BJ (cell line): ENCODE measurements around the gene BTG4. TPM values are rescaled to one million over a fixed set of nuclear protein-coding genes. Genes with fewer than 3 reads are reported as not detected.

Source experiments
- CTCF ChIA-PET: fragments of 350-600 bp; formaldehyde crosslinking; extraction: SDS; loops from one replicate; lab custom pipeline; 2021; ENCODE audit warnings: antibody characterized with exemption, inconsistent platforms; lab: Yijun Ruan, JAX
- POLR2A ChIA-PET: fragments of 300-600 bp; sonication (Branson Sonifier 250); formaldehyde crosslinking; extraction: SDS; loops from one replicate; lab custom pipeline; 2021; ENCODE audit warnings: antibody characterized with exemption; lab: Charles Lee
- DNase-seq: peaks from one replicate; pipeline ENCODE4 v3.0.0-alpha.2; 2011; ENCODE audit warnings: low read depth
- H3K27me3 ChIP-seq: 2 replicates; pipeline ENCODE4 v1.6.0; 2011; ENCODE audit warnings: low read length; ENCODE audit not compliant: control insufficient read depth, insufficient read depth
- H3K36me3 ChIP-seq: 2 replicates; pipeline ENCODE4 v1.5.1; 2011; ENCODE audit warnings: low read length; ENCODE audit not compliant: control insufficient read depth, insufficient read depth
- H3K4me3 ChIP-seq: 2 replicates; pipeline ENCODE4 v1.5.1; 2011; ENCODE audit warnings: low read depth, mild to moderate bottlenecking, control low read depth, low read length
- polyA plus RNA-seq: library from polyadenylated mRNA; depleted of rRNA; stranded (reverse); fragments of >200 nt; gene quantifications from 2 replicates; pipeline ENCODE4 v1.2.3, GENCODE V29; 2011
- TF ChIP-seq, protein P1 (sequence below): IDR thresholded peaks from 2 replicates; pipeline ENCODE4 v1.5.1; 2011; ENCODE audit warnings: low read depth, mild to moderate bottlenecking, control low read depth, inconsistent platforms, low read length, moderate library complexity; ENCODE audit not compliant: insufficient read depth

Gene BTG4
- polyA plus RNA-seq, 1 experiment, result not detected

DNA sequence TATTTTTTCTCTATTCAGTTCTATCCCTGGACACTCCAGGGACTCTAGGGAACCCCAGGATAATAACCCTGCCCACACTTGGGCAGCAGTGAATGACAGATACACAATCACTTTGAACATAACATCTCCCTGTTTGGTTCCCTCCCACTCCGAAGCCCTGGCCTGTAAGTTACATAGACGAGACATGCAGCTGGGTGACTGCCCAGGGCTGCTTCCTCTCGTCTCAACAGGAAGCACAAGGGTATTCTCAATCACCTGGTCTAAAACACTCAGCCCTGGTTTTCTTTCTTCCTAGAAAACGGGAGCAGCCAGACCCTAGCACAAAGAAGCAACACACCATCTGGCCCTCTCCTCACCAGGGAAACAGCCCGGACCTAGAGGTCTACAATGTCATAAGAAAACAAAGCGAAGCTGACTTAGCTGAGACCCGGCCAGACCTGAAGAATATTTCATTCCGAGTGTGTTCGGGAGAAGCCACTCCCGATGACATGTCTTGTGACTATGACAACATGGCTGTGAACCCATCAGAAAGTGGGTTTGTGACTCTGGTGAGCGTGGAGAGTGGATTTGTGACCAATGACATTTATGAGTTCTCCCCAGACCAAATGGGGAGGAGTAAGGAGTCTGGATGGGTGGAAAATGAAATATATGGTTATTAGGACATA is 47.7 kb upstream of the BTG4 start:
- DNase-seq, result no peak
- Histone ChIP-seq H3K4me3 (no peak overlapping the region), H3K27me3 (no peaks in the 10 kb centered on the region), H3K36me3 (peaks cover 10% of the 10 kb centered on the region)
- POLR2A ChIA-PET, result no interaction called here
- TF ChIP-seq, protein P1, sequence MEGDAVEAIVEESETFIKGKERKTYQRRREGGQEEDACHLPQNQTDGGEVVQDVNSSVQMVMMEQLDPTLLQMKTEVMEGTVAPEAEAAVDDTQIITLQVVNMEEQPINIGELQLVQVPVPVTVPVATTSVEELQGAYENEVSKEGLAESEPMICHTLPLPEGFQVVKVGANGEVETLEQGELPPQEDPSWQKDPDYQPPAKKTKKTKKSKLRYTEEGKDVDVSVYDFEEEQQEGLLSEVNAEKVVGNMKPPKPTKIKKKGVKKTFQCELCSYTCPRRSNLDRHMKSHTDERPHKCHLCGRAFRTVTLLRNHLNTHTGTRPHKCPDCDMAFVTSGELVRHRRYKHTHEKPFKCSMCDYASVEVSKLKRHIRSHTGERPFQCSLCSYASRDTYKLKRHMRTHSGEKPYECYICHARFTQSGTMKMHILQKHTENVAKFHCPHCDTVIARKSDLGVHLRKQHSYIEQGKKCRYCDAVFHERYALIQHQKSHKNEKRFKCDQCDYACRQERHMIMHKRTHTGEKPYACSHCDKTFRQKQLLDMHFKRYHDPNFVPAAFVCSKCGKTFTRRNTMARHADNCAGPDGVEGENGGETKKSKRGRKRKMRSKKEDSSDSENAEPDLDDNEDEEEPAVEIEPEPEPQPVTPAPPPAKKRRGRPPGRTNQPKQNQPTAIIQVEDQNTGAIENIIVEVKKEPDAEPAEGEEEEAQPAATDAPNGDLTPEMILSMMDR, result no peak
- CTCF ChIA-PET, result interaction anchor here (0.6 to 5.9 kb wide), 6 partner anchors 18 to 287 kb away, joined by 3 to 52 read pairs (median 4); partner anchors contain the start of gene PPP2R1B

DNA sequence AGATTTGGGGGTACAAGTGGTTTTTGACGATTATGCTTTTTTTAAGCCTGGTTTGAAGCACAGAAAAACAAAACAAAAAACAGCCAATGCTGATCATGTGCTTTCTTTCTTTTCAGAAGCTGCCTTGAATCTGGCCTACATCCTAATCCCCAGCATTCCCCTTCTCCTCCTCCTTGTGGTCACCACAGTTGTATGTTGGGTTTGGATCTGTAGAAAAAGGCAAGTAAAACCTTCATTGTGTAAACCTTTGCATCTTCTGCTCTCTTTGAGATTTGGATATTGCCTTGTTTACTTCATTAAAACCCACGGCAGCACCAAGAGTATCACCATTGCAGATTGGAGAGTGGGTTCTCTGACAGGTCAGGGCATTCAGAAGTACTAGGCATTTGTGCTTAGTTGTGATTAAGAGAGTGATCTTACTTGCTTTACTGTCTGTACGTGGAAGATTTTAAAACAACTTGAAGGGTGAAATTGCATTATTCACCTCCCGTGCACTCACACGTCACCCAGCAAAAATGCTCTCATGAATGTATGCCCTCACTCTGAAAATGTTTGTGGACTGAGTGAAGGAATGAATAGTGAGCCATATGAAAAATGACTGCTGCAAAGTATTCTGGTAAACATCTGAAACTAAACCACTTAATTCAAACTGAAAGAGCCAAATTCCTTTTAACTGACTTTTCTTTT is 45.4 kb upstream of the BTG4 start:
- POLR2A ChIA-PET, result no interaction called here
- DNase-seq, result peak; percentile 100
- Histone ChIP-seq H3K36me3 (peaks cover 13% of the 10 kb centered on the region), H3K4me3 (no peak overlapping the region), H3K27me3 (no peaks in the 10 kb centered on the region)
- TF ChIP-seq, protein P1, result 0 out of 2 replicates have a peak, but pooled peaks have one; percentile 15
- CTCF ChIA-PET, result interaction anchor here (1.1 to 3.0 kb wide), 4 partner anchors 18 to 278 kb away, joined by 3 to 20 read pairs (median 3); no protein-coding TSS in a partner anchor

DNA sequence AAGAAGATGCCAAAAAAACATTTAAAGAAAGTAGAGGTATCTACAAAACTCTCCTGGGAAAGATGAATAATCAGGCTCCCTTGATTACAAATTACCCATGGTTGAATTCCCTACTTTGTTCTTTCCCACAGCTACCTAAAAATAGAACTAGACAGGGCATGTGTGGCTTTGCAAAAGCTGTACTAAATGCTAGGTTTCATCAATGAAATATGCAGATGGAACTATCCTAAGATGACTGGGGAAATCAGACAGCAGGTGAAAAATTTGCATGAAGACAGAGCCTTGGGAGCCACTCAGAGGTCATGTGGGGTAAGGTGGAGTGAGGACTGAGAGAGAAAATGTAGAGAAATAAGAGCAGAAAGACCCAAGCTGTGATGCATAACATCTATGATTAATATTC is 43.1 kb upstream of the BTG4 start:
- CTCF ChIA-PET, result interaction anchor here (0.7 to 1.4 kb wide), 3 partner anchors 13 to 104 kb away, joined by 3 to 6 read pairs (median 4); no protein-coding TSS in a partner anchor
- POLR2A ChIA-PET, result no interaction called here
- no peaks in the 10 kb centered on the region for H3K27me3 ChIP-seq
- H3K4me3 ChIP-seq, result no peak overlapping the region
- TF ChIP-seq, protein P1, result no peak
- H3K36me3 ChIP-seq, result peaks cover 16% of the 10 kb centered on the region
- DNase-seq, result peak; percentile 59

DNA sequence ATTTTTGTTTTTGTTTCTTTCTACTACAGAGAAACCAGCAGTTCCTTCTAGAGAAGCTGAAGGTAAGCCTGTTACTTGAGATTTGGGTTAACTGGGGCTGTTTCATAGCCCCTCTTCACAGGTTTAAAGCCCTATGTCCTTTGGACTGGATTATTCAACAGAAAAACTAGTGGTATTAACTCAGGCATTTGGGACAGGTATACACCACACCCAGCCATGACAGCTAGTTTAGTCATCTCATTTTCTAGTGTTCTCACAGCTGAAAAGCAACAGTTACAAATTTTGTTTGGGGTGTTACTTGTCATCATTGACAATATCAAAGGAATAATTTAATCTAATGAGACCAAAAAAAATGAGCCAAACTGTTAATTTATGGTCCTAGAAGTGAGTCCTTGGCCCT is 42.3 kb upstream of the BTG4 start:
- CTCF ChIA-PET, result interaction anchor here (1.2 to 1.4 kb wide), 2 partner anchors 15 to 100 kb away, joined by 3 to 6 read pairs; no protein-coding TSS in a partner anchor
- TF ChIP-seq, protein P1, result no peak
- no peak for DNase-seq
- no peaks in the 10 kb centered on the region for H3K27me3 ChIP-seq
- H3K36me3 ChIP-seq, result peaks cover 14% of the 10 kb centered on the region
- no peak overlapping the region for H3K4me3 ChIP-seq
- POLR2A ChIA-PET, result no interaction called here

DNA sequence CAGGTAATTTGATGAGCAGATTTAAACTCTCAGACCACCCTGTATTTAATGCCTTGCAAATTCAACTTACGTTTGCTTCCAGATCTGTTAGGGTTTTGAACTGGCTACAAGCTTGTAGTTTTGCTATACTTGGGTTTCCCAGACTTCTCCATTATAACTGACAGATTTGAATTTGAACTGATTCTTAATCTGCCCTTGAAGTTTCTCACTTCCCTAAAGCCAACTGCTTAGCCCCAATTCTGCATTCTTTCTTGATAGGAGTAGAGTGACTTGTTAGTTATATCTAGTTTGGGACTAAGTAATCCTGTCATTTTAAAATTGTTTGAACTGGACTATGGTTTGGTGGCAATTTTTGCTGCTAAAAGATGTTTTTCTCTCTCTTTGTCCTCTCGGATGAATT is 38.1 kb upstream of the BTG4 start:
- Histone ChIP-seq H3K36me3 (peaks cover 26% of the 10 kb centered on the region), H3K27me3 (no peaks in the 10 kb centered on the region), H3K4me3 (no peak overlapping the region)
- CTCF ChIA-PET, result interaction anchor here (0.7 to 2.7 kb wide), 4 partner anchors 9 to 95 kb away, joined by 3 to 12 read pairs (median 3); no protein-coding TSS in a partner anchor
- DNase-seq, result no peak
- TF ChIP-seq, protein P1, result no peak
- POLR2A ChIA-PET, result no interaction called here
